Measurements from ENCODE around the gene DEGS1. TPM values are rescaled to one million over a fixed set of nuclear protein-coding genes. Genes with fewer than 3 reads are reported as not detected.

The DEGS1 gene
- total RNA-seq, 1 experiment from 2014 or later, result 39.2 TPM

GRCh38 chr1:224238756-224239155 is 55.7 kb downstream of the DEGS1 start:
- H3K4me1 ChIP-seq, result 0 out of 2 replicates have a peak, but pooled peaks cover 8% of the 10 kb centered on the region
- no peak for TF ChIP-seq CTCF (IDR thresholded peaks at IDR 0.05; ENCODE audit: insufficient read depth in 1 of 2, low read depth in 1 of 2, low read length in 1 of 2, severe bottlenecking in 1 of 2, unreplicated experiment in 1 of 2)
- H3K4me1 Mint-ChIP-seq (ENCODE audit: low read depth, unreplicated experiment), result peaks cover 13% of the 10 kb centered on the region
- intact Hi-C loops (cut with micrococcal nuclease; ENCODE audit: unreplicated experiment), result no loop called here
- no peak overlapping the region for H3K4me3 ChIP-seq (ENCODE audit: low read depth, low read length)
- DNase-seq, result no peak
- H3K27me3 ChIP-seq (replicated peaks; ENCODE audit: control insufficient read depth, insufficient read depth, low read length), result no peaks in the 10 kb centered on the region
- H3K36me3 Mint-ChIP-seq (ENCODE audit: insufficient read depth, unreplicated experiment), result peaks cover 46% of the 10 kb centered on the region
- H3K27me3 Mint-ChIP-seq (ENCODE audit: insufficient read depth, unreplicated experiment), result no peaks in the 10 kb centered on the region
- CTCF ChIA-PET, result no interaction called here
- H3K36me3 ChIP-seq (ENCODE audit: control insufficient read depth, insufficient read depth, low read length), result no peaks in the 10 kb centered on the region
- no peak overlapping the region for H3K4me3 Mint-ChIP-seq (ENCODE audit: unreplicated experiment)
- no peak overlapping the region for H3K27ac Mint-ChIP-seq (ENCODE audit: unreplicated experiment)
- no peaks in the 10 kb centered on the region for H3K9me3 Mint-ChIP-seq (ENCODE audit: unreplicated experiment)
- H3K9me3 ChIP-seq, result no peaks in the 10 kb centered on the region
- no TSS peak for BruUV-seq (replicated peaks)
- POLR2A ChIA-PET, result no interaction called here

Other genes with a start within 250 kb of the DEGS1 start
- 31.3 and 36.7 TPM in 2 replicates for gene FBXO28, start 69.1 kb upstream of the DEGS1 start, total RNA-seq (2022)
- gene NVL, start 146.9 kb downstream of the DEGS1 start, total RNA-seq (2022), result 45.0 and 52.3 TPM in 2 replicates
- 84.4 and 85.6 TPM in 2 replicates for gene CNIH4, start 173.6 kb downstream of the DEGS1 start, total RNA-seq (2022)